Smooth muscle cell (in vitro differentiated cells): ENCODE data around the gene CLN5. TPM values are rescaled to one million over a fixed set of nuclear protein-coding genes. Genes with fewer than 3 reads are reported as not detected.
"Not testable (repeated sequence)": the region's sequence is repeated elsewhere in the genome, so short reads cannot be mapped to it uniquely, and the experiment has no call there.

Source experiments
- DNase-seq: peaks from one replicate; lab custom pipeline; 2025; ENCODE audit not compliant: unreplicated experiment; lab: John Stamatoyannopoulos, UW
- H2AFZ ChIP-seq: fragments of 200-600 bp; sonication (generic); 2 replicates; pipeline ENCODE4 v1.6.0; 2016; ENCODE audit warnings: antibody characterized with exemption, low read depth, mild to moderate bottlenecking
- H3F3A ChIP-seq: fragments of 200-600 bp; sonication (generic); 2 replicates; pipeline ENCODE4 v1.6.0; 2017; ENCODE audit warnings: antibody characterized with exemption, low read depth
- H3K27ac ChIP-seq: fragments of 200-600 bp; sonication (generic); 2 replicates; pipeline ENCODE4 v1.5.1; 2016; ENCODE audit warnings: low read depth, mild to moderate bottlenecking
- H3K27me3 ChIP-seq: fragments of 200-600 bp; sonication (generic); 2 replicates; pipeline ENCODE4 v1.6.1; 2016; ENCODE audit warnings: low read depth, mild to moderate bottlenecking
- H3K36me3 ChIP-seq: fragments of 200-600 bp; sonication (generic); 2 replicates; pipeline ENCODE4 v1.5.1; 2016; ENCODE audit warnings: low read depth
- H3K4me1 ChIP-seq: fragments of 200-600 bp; sonication (generic); 2 replicates; pipeline ENCODE4 v1.5.1; 2016; ENCODE audit warnings: low read depth
- H3K4me2 ChIP-seq: fragments of 200-600 bp; sonication (generic); 2 replicates; pipeline ENCODE4 v1.6.0; 2016; ENCODE audit warnings: mild to moderate bottlenecking
- H3K4me3 ChIP-seq: fragments of 200-600 bp; sonication (generic); 2 replicates; pipeline ENCODE4 v1.5.1; 2016; ENCODE audit warnings: mild to moderate bottlenecking
- H3K79me2 ChIP-seq: fragments of 200-600 bp; sonication (generic); 2 replicates; pipeline ENCODE4 v1.6.0; 2016; ENCODE audit warnings: low read depth, mild to moderate bottlenecking
- H3K9ac ChIP-seq: fragments of 200-600 bp; sonication (generic); 2 replicates; pipeline ENCODE4 v1.6.0; 2016; ENCODE audit warnings: low read depth
- H3K9me3 ChIP-seq: fragments of 200-600 bp; sonication (generic); replicated peaks from 2 replicates; pipeline ENCODE4 v1.5.1; 2016; ENCODE audit warnings: low read depth
- H4K20me1 ChIP-seq: fragments of 200-600 bp; sonication (generic); 2 replicates; pipeline ENCODE4 v1.6.0; 2016; ENCODE audit warnings: low read depth
- CTCF ChIP-seq: fragments of 200-600 bp; sonication (generic); IDR thresholded peaks from 2 replicates; pipeline ENCODE4 v1.5.1; 2017; ENCODE audit warnings: borderline replicate concordance, mild to moderate bottlenecking, antibody characterized with exemption; ENCODE audit not compliant: insufficient read depth, poor library complexity, severe bottlenecking
- WGBS: methylation state at CpG from one replicate; pipeline ENCODE4 v1.1.7; 2016; ENCODE audit warnings: low lambda C conversion rate; 5-methylcytosine and 5-hydroxymethylcytosine counted together
- polyA plus RNA-seq: library from polyadenylated mRNA; unstranded; fragments of >200 nt; fragmentation: Nextera tagmentation; extraction: Ambion mirVana; gene quantifications from 2 replicates; pipeline ENCODE4 v1.2.1, GENCODE V29; 2016
- total RNA-seq: library from RNA; depleted of rRNA; stranded (reverse); fragments of >200 nt; gene quantifications from 2 replicates; pipeline ENCODE4 v1.2.3, GENCODE V29; 2014

The CLN5 gene
- total and polyA plus RNA-seq, 2 experiments from 2014 or later: 17.9 to 33.5 TPM

- TF ChIP-seq CTCF: peak; percentile 59
- no peak for DNase-seq
- H3K9me3 ChIP-seq: no peaks in the 10 kb centered on the region
- H3K36me3 ChIP-seq: peaks cover 6% of the 10 kb centered on the region
- no peak overlapping the region for H3K4me3 ChIP-seq
- peaks cover 3% of the 10 kb centered on the region for H3K4me1 ChIP-seq
- H3F3A ChIP-seq: peaks cover 16% of the 10 kb centered on the region
- no peak overlapping the region for H3K4me2 ChIP-seq
- H3K79me2 ChIP-seq: peaks cover 40% of the 10 kb centered on the region
- H3K27me3 ChIP-seq: no peaks in the 10 kb centered on the region
- H2AFZ ChIP-seq: no peak overlapping the region
- 77% methylated on average over 7 of the region's 7 CpGs for WGBS
- peaks cover 60% of the 10 kb centered on the region for H4K20me1 ChIP-seq
- H3K9ac ChIP-seq: no peak overlapping the region
- peak overlapping the region; percentile 8 for H3K27ac ChIP-seq
These were observed 10.8 kb downstream of the CLN5 start for GRCh38 chr13:77002590-77003190.

- Histone ChIP-seq H4K20me1 (peaks cover 91% of the 10 kb centered on the region), H3K4me2 (peak overlapping the region; percentile 11), H3K27ac (peak overlapping the region; percentile 39), H3K79me2 (peaks cover 46% of the 10 kb centered on the region)
- not testable (repeated sequence) for H3K36me3 ChIP-seq, H3K4me3 ChIP-seq, DNase-seq, H2AFZ ChIP-seq, H3K9ac ChIP-seq, H3K9me3 ChIP-seq, H3F3A ChIP-seq, H3K4me1 ChIP-seq, H3K27me3 ChIP-seq
- 91% methylated on average over 4 of the region's 4 CpGs for WGBS
These were observed 16.5 kb downstream of the CLN5 start for GRCh38 chr13:77008337-77008736.

- H3K36me3 ChIP-seq: peaks cover 16% of the 10 kb centered on the region
- H3F3A ChIP-seq: peaks cover 6% of the 10 kb centered on the region
- peak overlapping the region; percentile 39 for H3K27ac ChIP-seq
- H3K9me3 ChIP-seq: no peaks in the 10 kb centered on the region
- H3K27me3 ChIP-seq: no peaks in the 10 kb centered on the region
- DNase-seq: no peak
- H3K4me1 ChIP-seq: peaks cover 3% of the 10 kb centered on the region
- H3K4me2 ChIP-seq: peak overlapping the region; percentile 11
- H3K79me2 ChIP-seq: peaks cover 52% of the 10 kb centered on the region
- H4K20me1 ChIP-seq: peaks cover 94% of the 10 kb centered on the region
- no peak for TF ChIP-seq CTCF
- H3K9ac ChIP-seq: no peak overlapping the region
- 29% methylated on average over 2 of the region's 2 CpGs for WGBS
- H3K4me3 ChIP-seq: no peak overlapping the region
- H2AFZ ChIP-seq: no peak overlapping the region
These were observed 17.1 kb downstream of the CLN5 start for GRCh38 chr13:77009011-77009410.

- 100% methylated on average over 5 of the region's 5 CpGs for WGBS
- not testable (repeated sequence) for H3K9ac ChIP-seq, DNase-seq, H3K4me3 ChIP-seq, H3K4me2 ChIP-seq, H2AFZ ChIP-seq, H3K9me3 ChIP-seq, H3K27ac ChIP-seq, H3F3A ChIP-seq, H3K4me1 ChIP-seq, H3K27me3 ChIP-seq
- Histone ChIP-seq H4K20me1 (peaks cover 96% of the 10 kb centered on the region), H3K36me3 (peaks cover 20% of the 10 kb centered on the region), H3K79me2 (peaks cover 53% of the 10 kb centered on the region)
These were observed 17.8 kb downstream of the CLN5 start for GRCh38 chr13:77009719-77010118.
